ENCODE measurements around the gene SCG5. TPM values are rescaled to one million over a fixed set of nuclear protein-coding genes. Genes with fewer than 3 reads are reported as not detected.

SCG5 gene
- total RNA-seq, 4 donors from 2014 or later, result 2.7 to 11.8 (median 8.3) TPM

- H3K4me1 ChIP-seq, result no peaks in the 10 kb centered on the region
- H3K27me3 ChIP-seq, result no peaks in the 10 kb centered on the region
- 92 to 95% methylated on average over 3 of the region's 3 CpGs for WGBS, 2 donors
- TF ChIP-seq CTCF (IDR thresholded peaks at IDR 0.05) (no peak), POLR2A (IDR thresholded peaks at IDR 0.05) (no peak)
- H3K4me3 ChIP-seq (replicated peaks in 1 of 3), result no peak overlapping the region
- intact Hi-C loops (cut with DNase I), result no loop called here
- no peaks in the 10 kb centered on the region for H3K36me3 ChIP-seq
- no peak overlapping the region for H3K27ac ChIP-seq
- no peaks in the 10 kb centered on the region for H3K9me3 ChIP-seq
- no peak for DNase-seq
These were observed 29.1 kb downstream of the SCG5 start for GRCh38 chr15:32670623-32671022.

GRCh38 chr15:32671339-32672325 lies 30.1 kb downstream of the SCG5 start:
- Histone ChIP-seq H3K4me3 (replicated peaks in 1 of 3) (no peak overlapping the region), H3K27me3 (no peaks in the 10 kb centered on the region), H3K27ac (no peak overlapping the region), H3K4me1 (no peaks in the 10 kb centered on the region), H3K9me3 (no peaks in the 10 kb centered on the region), H3K36me3 (no peaks in the 10 kb centered on the region)
- DNase-seq, result no peak
- no peak for TF ChIP-seq CTCF (IDR thresholded peaks at IDR 0.05)
- TF ChIP-seq POLR2A (IDR thresholded peaks at IDR 0.05), result no peak
- intact Hi-C loops (cut with DNase I), result no loop called here
- WGBS, 2 donors, result 87 to 89% methylated on average over 29 of the region's 29 CpGs

GRCh38 chr15:32674681-32675080 lies 33.2 kb downstream of the SCG5 start:
- H3K36me3 ChIP-seq, result no peaks in the 10 kb centered on the region
- 96% methylated on average over 2 of the region's 2 CpGs for WGBS, 2 donors
- DNase-seq, result no peak
- H3K9me3 ChIP-seq, result no peaks in the 10 kb centered on the region
- no peak overlapping the region for H3K27ac ChIP-seq
- no peak for TF ChIP-seq CTCF (IDR thresholded peaks at IDR 0.05)
- no peak for TF ChIP-seq POLR2A (IDR thresholded peaks at IDR 0.05)
- intact Hi-C loops (cut with DNase I), result no loop called here
- no peaks in the 10 kb centered on the region for H3K27me3 ChIP-seq
- H3K4me1 ChIP-seq, result no peaks in the 10 kb centered on the region
- no peak overlapping the region for H3K4me3 ChIP-seq (replicated peaks in 1 of 3)

- WGBS, 2 donors, result 57 to 64% methylated on average over 6 of the region's 6 CpGs
- no peak overlapping the region for H3K27ac ChIP-seq
- H3K27me3 ChIP-seq, result no peaks in the 10 kb centered on the region
- no peak overlapping the region for H3K4me3 ChIP-seq (replicated peaks in 1 of 3)
- H3K9me3 ChIP-seq, result no peaks in the 10 kb centered on the region
- no peaks in the 10 kb centered on the region for H3K36me3 ChIP-seq
- H3K4me1 ChIP-seq, result no peaks in the 10 kb centered on the region
- TF ChIP-seq CTCF (IDR thresholded peaks at IDR 0.05) (no peak), POLR2A (IDR thresholded peaks at IDR 0.05) (no peak)
- no peak for DNase-seq
- intact Hi-C loops (cut with DNase I), result no loop called here
These were observed 34.0 kb downstream of the SCG5 start for GRCh38 chr15:32675466-32675865.

- no peak for DNase-seq
- no peak overlapping the region for H3K27ac ChIP-seq
- H3K36me3 ChIP-seq, result no peaks in the 10 kb centered on the region
- no peak overlapping the region for H3K4me3 ChIP-seq (replicated peaks in 1 of 3)
- TF ChIP-seq POLR2A (IDR thresholded peaks at IDR 0.05), result no peak
- no peak for TF ChIP-seq CTCF (IDR thresholded peaks at IDR 0.05)
- no peaks in the 10 kb centered on the region for H3K9me3 ChIP-seq
- 75 to 80% methylated on average over 2 of the region's 2 CpGs for WGBS, 2 donors
- intact Hi-C loops (cut with DNase I), result no loop called here
- H3K27me3 ChIP-seq, result no peaks in the 10 kb centered on the region
- H3K4me1 ChIP-seq, result no peaks in the 10 kb centered on the region
These were observed 34.7 kb downstream of the SCG5 start for GRCh38 chr15:32676169-32676568.

All from thyroid gland (tissue), 4 donors.